GM21526 (cell line): ENCODE data around the gene CECR2.

Source experiments
- ATAC-seq: cut with Tn5 transposase; IDR thresholded peaks from one replicate; pipeline ENCODE4 v1.9.1; 2021; ENCODE audit warnings: moderate library complexity; ENCODE audit not compliant: unreplicated experiment, low FRiP score

Gene CECR2

DNA sequence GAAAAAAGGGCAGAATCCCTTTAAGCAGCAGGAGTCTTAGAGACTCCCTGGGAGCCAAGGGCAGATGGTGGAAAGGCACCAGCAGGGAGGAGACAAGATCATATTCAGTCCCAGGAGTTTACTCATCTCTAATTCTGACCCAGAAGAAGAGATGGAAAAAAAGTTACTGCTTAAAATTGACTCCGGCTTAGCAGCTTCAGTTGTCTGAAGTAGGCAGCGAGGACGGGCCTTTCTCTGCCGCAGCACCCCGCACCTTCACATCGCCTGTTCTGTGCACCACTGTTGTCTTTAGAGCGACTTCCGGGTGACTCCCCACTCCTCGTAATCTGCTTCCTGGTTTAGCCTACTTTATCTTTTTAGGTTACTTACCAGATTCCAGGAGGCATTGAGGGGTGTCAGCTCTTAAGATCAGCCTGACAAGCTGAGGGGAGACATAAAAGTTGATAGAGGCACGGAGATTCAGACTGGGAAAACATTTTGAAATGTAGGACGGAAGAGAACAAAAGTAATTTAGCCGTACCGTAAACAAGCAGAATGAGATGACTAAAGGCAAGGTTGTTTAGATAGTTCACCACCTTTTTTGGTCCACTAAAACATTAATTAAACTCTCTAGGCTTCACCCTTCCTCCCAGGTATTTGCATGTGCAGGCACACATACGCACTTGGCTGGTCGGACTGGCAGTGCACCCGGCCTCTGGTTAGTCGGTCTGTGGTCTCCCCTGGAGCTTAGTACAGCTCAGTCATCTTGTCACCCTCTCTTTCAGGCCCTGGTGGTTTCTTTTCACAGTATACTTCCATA, 74.3 kb downstream of the CECR2 start:
- ATAC-seq = no peak

DNA sequence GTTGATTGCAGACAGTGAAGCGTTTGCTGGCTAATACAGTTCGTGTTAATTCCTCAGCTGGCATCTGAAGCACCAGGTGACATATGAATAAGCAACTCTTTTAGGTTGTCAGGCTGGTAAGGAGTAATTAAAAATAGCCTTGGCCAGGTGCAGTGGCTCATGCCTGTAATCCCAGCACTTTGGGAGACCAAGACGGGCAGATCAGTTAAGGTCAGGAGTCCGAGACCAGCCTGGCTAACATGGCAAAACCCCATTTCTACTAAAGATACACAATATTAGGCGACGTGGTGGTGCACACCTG, 74.9 kb downstream of the CECR2 start:
- ATAC-seq = no peak

GRCh38 chr22:17446698-17447097, 77.4 kb downstream of the CECR2 start:
- ATAC-seq = no peak

GRCh38 chr22:17451316-17451715, 82.1 kb downstream of the CECR2 start:
- ATAC-seq = no peak

- no peak for ATAC-seq
These were observed 91.6 kb downstream of the CECR2 start for GRCh38 chr22:17460895-17461294.

DNA sequence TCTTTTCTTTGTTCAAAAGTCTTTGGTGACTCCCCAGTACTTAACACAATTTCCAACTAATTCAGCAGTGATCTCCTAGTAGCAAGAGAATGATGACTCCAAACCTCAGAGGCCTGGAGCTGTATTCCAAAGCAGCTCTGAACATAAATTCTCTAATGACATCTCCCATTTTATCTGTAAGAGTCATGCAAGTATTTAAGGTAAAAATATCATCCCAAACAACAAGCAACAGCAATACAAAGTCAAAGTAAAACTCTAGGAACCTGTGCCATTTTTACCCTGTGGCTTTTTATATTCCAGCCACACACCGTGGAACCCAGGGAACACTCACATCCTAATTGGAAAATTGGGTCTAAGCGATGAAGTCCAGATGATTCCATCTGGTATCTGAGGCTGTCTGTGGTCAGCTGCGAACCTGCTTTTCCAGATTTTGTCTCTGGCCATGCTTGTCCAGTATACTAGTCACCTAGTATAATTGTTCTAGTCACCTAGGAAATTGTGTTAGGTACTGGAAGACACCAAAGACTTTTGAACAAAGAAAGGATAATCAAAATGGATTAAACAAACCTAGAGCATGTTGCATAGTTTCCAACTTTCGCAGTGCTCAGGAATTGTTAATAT, 101.7 kb downstream of the CECR2 start:
- ATAC-seq = no peak

DNA sequence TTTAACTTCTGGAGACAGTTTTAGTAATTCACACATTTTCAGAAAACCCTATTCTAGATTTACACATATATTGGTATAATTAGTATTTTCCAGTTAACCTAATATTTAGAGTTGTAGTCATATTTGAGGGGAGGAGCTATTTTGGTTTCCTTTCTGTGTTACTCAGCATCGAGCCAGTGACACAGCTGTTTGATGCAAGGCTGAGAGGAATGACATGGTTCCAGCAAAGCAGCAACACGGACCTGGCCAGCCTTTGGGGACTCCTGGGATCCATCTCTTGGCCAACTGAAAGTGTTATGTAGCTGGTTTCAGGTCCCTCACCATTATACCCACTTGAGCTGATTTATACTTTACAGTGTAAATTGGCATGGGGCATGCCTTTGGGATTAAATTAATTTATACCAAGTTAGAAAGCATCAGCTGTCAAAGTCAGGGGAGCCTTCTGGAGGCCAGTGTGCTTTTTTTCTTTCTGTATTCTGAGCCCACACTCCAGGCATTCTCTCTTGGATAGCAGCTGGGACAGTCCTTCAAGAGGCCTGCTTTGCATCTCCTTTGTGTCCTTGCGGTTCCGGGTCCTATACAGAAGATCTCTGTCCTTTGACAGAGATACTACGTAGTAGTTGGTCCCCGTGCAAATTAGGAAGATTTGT, 102.8 kb downstream of the CECR2 start:
- no peak for ATAC-seq

GRCh38 chr22:17472932-17473331, 103.7 kb downstream of the CECR2 start:
- no peak for ATAC-seq

GRCh38 chr22:17475318-17476230, 106.3 kb downstream of the CECR2 start:
- ATAC-seq = no peak

DNA sequence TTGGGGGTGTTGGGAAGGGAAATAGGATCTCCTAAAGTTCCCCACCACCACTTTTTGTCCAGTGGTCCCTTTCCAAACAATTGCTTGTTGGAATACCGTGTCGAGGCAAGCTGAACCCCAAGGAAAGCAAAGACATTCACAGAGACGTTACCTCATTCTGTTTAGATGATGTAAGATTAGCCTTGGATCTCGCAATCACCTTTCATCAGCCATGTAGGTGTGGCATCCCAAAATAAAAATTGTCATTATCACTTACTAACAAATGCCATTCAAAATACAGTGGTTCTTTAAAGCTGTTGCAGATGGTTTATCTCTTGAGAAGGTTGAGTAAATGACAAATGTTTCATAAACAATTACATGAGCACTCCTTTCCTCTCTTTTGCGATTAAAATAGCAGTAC, 107.6 kb downstream of the CECR2 start:
- ATAC-seq = no peak

DNA sequence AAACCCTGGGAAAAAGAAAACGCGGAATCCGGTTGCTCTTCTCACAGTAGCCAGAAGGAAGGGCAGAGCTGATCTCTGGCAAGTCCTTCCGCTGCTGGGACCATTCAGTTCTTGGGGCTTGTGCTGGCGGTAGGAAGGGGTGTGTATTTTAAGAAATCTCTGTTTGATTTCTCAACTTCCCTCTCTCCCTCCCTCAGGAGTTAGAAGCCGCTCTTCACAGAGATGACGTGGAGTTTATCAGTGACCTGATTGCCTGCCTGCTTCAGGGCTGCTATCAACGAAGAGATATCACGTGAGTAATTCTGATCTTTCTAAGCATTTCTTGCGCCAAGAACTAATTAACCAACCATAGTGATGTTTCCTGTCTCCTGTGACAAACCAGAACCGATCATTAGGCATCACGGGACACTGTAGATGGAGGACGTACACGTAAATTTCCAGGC, 108.2 kb downstream of the CECR2 start:
- ATAC-seq = no peak

GRCh38 chr22:17479135-17479534, 109.9 kb downstream of the CECR2 start:
- no peak for ATAC-seq

- no peak for ATAC-seq
These were observed 112.2 kb downstream of the CECR2 start for GRCh38 chr22:17481424-17481823.

DNA sequence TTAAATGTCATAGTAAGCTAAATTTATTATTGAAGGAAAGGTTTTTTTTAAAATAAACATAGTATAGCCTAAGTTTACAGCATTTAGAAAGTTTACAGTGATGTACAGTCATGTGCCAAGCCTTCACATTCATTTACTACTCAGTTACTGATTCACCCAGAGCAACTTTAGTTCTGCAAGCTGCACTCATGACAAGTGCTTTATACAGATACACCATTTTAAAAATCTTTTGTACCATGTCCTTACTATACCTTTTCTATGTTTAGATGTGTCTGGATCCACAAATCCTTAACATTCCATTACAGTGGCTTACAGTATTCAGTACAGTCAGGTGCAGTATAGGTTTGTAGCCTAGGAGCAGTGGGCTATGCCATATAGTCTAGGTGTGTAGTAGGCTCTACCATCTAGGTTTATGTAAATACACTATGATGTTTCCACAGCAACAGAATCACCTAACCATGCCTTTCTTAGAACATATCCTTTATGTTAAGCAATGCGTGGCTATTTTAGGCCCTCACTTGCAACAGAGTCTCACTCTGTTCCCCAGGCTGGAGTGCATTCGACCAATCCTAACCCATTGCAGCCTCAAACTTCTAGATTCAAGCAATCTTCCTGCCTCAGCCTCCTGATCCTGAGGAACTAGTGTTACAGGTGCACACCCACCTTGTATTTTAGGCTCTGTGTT, 114.6 kb downstream of the CECR2 start:
- no peak for ATAC-seq

GRCh38 chr22:17484608-17485007, 115.3 kb downstream of the CECR2 start:
- no peak for ATAC-seq

DNA sequence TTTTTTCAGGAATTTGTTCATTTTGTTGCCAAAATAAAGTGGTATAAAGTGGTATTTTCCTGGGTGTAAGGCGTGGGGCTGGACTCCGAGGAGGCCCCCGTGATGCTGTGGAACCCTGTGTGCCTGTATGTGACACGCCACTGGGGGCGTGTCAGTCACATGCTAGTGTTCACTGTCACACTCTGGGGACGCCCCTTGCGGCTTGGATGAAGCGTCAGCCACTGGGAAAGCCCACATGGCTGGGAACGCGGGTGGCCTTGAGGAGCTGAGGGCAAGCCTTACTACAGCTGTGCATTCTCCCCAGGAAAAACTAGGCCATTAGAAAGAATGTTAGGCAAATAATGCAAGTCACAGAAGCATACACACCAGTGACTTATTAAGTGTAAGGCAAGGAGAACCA, 117.1 kb downstream of the CECR2 start:
- no peak for ATAC-seq

- no peak for ATAC-seq
These were observed 117.5 kb downstream of the CECR2 start for GRCh38 chr22:17486719-17487118.

DNA sequence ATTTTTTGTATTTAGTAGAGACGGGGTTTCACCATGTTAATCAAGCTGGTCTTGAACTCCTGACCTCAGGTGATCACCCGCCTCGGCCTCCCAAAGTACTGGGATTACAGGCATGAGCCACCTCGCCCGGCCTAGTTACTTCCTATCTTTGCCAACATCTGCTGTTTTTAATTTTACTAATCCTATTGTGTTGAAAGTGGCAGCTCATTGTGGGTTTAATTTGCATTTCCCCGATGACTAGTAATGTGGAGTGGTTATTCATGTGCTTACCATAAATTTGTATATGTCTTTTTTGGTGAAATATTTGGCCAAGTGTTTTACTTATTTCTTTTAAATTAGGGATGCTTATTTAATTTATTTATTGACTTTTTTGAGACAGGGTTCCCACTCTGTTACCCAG, 119.8 kb downstream of the CECR2 start:
- no peak for ATAC-seq

- ATAC-seq = no peak
These were observed 121.9 kb downstream of the CECR2 start for GRCh38 chr22:17491090-17491640.

DNA sequence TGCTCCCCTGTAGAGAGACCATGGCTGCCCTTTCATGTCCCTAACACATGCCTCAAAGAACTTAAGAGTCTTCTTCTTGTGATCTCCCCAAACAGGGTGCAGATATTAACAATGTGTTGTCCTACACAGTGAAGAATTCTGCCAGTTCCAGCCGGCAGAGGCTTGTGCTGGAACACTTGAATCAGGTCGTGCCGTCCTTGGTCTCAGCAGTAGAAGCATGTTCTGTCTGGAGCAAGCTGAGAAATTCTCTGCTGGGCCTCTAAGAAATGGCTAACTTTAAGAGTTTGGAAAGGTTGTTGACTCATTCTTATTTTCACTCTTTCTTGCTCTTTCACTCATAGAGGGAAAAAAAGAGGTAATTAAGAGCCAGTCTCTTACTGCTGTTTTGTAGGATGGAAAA, 123.0 kb downstream of the CECR2 start:
- ATAC-seq = no peak
